HG02642 (cell line): ENCODE data around the gene ZNF445.
A peak's percentile ranks its signal among the peaks of the same experiment; 100 is the strongest.
"Not testable (repeated sequence)": the region's sequence is repeated elsewhere in the genome, so short reads cannot be mapped to it uniquely, and the experiment has no call there.

Source experiments
- ATAC-seq: cut with Tn5 transposase; IDR thresholded peaks from one replicate; pipeline ENCODE4 v1.9.1; 2021; ENCODE audit warnings: mild to moderate bottlenecking; ENCODE audit not compliant: unreplicated experiment, poor library complexity

ZNF445 gene

DNA sequence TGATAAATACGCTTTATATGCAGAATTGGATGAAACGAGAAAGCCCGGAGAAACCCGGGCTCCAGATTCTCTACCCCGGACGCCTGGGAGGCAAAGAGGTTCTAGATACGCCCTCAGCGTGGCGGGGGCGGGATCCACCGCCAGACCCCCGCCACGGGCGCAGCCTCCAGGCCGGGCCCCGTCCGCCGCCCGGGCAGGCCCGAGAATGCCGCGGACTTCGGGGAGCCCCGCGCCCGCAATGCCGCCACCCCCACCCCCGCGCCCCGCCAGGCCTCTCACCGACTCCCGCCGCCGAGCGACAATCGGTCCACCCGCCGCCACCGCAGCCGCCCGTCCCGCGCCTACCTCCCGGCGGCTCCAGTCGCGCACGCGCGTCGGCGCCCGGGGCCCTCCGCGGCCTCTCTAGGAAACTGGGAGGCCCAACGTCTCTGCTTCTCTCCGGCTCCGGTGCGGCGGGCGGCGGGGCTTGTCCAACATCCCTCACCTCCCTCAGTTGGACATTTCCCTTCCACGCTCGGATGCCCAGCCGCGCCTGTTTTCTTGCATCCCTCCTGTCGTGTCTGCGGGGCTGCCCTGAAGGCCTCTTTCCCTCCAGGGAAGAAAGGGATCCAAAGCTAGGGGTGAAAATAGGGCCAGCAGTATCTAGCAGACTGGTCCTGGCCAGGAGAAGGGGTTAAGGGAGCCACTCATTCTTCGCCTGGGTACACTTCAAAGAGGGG, at the start of gene ZNF445:
TSS of gene ZNF445 (minus strand) at position 359 of the 719 bp plus-strand sequence. CDS start 22,121 bp downstream, outside the sequence.
- ATAC-seq = peak; percentile 93

DNA sequence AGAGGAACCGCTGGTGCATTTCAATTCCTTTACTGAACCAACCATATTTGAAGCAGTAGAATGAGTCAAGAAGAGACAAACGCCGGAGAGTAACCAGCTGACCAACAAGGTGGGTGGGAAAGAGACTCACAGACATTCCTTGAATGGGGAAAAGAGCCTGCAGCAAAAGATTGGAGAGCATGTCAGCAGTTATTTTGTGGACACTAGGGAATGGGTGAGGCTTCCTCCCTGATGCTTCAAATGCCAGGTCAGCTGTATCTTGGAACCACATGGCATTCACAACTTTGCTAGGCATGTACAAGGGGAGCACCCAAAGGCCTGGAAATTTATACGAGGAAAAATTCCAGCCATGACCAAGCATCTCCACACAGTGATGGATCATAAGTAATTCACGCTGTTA, 47.6 kb upstream of the ZNF445 start:
- no peak for ATAC-seq

DNA sequence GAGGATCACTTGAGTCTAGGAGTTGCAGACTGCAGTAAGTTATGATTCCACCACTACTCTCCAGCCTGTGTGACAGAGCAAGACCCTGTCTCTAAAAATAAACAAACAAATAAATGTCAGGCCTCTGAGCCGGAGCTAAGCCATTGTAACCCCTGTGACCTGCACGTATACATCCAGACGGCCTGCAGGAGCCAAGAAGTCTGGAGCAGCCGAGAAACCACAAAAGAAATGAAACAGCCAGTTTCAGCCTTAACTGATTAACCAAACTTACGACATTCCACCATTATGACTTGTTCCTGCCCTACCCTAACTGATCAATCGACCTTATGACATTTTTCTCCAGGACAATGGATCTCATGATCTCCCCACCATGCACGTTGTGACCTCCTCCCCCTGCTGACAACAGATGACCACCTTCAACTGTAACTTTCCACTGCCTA, 45.0 kb upstream of the ZNF445 start:
- no peak for ATAC-seq

DNA sequence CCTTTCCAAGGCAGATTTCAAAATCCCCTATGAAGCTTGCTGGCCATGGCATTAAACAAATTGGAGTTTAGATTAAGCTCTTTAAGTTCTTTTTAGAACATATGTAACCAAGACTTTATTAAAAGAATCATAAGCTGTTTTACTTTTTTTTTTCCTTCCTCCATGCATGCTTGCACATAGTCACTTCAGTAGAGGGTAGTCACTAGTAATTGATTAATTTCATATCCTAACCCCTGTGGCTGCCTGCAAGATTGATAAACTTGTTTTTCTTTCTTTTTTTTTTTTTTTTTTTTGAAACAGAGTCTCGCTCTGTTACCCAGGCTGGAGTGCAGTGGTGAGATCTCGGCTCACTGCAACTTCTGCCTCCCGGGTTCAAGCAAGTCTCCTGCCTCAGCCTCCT, 44.3 kb upstream of the ZNF445 start:
- no peak for ATAC-seq

DNA sequence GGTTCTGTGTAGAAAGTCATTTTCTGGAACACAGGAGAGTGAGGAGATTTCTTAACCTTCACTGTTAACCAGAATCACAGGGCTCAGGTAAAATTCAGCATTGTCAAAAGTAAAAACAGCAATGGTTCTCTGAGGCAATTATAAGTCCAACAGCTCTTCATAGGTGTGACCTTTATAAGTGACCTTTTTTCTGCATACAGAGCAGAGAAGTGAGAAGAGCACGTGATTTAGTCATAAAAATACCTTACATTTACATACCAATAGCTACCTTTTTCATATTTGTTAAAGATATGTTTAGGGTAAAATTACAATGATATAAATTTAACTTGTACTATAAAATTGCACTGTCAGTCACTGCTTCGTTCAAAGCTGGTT, 41.3 kb upstream of the ZNF445 start:
- ATAC-seq = no peak

- no peak for ATAC-seq
These were observed 38.8 kb upstream of the ZNF445 start for GRCh38 chr3:44516230-44516629.

DNA sequence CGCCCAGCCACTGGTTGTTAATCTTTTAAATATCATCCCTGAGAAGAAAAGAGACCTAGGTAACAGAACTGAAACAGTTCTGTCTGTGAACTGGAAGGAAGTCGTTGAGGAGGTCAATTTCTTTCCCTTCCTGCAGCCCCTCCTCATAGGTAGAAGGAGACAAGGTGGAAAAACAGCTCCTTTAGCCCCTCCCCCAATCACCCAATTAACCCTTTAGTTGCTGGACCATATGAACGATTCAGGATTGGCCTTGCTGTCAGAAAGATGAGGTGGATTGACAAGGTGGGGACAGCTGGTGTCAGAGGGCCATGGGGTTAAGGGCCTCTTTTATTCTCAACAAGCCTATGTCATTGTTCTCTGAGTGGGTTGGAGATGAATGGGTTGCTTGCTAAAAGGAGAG, 36.0 kb upstream of the ZNF445 start:
- no peak for ATAC-seq

GRCh38 chr3:44511238-44511566, 33.7 kb upstream of the ZNF445 start:
- no peak for ATAC-seq

DNA sequence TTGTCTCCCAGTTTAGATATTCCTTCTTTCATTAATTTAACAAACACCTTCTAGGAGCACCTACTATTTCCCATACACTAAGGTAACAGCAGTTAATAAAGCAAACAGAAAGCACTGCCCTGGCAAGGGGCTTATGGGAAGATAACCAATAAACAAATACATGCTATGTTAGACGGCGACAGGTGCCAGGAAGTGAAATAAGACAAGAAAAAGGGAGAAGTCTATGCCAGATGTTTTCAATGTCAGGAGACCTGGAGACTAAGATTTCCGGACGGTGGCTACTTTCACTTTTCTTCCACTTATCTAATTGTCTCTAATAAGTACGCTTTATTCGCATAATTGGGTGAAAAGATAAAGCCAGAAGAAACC, 32.5 kb upstream of the ZNF445 start:
- ATAC-seq = peak; percentile 55

DNA sequence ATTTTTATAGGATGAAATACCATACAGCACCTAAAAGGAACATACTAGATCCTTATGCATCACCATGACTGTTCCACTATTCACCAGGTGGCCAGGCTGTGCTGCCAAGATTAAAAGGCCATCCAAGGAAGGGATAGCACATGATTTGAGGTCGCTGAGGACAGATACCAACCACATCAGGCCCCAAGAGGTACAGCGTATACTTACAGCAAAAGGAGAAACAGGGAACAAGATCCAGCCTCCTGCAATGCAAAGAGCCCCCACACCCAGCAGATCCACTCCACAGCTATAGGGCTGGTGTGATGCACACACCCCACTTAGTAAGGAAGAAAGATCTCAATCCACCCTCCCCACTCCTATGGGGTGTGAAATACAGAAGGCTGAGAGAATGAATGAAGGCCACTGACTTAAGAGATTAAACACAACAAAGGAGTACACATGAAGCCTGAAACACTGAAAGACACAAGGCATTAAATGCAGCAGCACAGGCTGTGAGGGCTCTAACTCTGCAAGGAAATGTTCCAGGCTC, 32.0 kb upstream of the ZNF445 start:
- ATAC-seq = no peak

GRCh38 chr3:44506961-44507360, 29.5 kb upstream of the ZNF445 start:
- ATAC-seq = no peak

- no peak for ATAC-seq
These were observed 29.1 kb upstream of the ZNF445 start for GRCh38 chr3:44506556-44506955.

DNA sequence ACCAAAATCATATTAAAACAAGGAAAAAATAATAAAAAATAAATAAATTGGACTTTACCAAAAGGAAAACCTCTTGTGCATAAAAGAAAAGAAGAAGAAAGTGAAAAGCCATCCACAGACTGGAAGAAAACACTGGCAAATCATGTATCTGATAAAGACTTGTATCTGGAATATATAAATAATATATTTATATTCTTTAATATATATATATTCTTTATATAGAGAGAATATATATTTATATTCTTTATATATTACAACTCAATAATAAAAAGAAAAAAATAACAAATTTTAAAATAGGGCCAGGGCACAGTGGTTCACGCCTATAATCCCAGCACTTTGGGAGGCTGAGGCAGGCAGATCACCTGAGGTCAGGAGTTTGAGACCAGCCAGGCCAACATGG, 27.1 kb upstream of the ZNF445 start:
- ATAC-seq = no peak

GRCh38 chr3:44503178-44503577, 25.7 kb upstream of the ZNF445 start:
- not testable (repeated sequence) for ATAC-seq

- no peak for ATAC-seq
These were observed 24.5 kb upstream of the ZNF445 start for GRCh38 chr3:44501971-44502370.

DNA sequence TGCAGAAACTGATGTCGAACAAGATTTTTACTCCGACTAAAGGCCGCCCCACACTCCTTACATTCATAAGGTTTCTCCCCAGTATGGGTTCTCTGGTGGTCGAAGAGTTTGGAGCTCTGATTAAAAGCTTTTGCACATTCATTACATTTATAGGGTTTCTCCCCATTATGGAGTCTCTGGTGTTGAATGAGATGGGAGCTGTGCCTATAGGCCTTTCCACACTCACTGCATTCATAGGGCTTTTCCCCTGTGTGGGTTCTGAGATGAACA, 22.4 kb upstream of the ZNF445 start:
- ATAC-seq = not testable (repeated sequence)

DNA sequence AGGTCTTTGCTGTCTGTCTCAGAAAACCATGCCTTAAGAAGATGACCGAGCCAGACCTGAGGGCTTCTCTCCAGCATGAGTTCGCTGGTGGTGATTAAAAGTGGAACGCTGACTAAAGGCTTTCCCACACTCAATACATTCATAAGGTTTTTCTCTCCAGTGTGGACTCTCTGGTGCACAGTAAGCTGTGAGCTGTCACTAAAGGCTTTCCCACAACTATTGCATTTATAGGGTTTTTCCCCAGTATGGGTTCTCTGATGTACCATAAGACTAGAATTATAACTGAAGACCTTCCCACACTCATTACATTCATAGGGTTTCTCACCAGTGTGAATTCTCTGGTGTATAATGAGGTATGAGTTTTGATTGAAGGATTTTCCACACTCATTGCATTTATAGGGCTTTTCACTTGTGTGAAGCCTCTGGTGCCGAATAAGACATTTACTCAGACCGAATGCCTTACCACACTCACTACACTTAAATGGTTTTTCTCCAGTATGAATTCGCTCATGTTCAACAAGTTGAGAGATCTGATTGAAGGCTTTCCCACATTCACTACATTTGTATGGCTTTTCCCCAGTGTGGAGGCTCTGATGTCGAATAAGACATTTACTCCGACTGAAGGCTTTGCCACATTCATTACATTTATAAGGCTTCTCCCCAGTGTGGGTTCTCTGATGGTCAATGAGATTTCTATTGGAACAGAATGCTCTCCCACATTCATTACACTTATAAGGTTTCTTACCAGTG, 21.9 kb upstream of the ZNF445 start:
- no peak for ATAC-seq

DNA sequence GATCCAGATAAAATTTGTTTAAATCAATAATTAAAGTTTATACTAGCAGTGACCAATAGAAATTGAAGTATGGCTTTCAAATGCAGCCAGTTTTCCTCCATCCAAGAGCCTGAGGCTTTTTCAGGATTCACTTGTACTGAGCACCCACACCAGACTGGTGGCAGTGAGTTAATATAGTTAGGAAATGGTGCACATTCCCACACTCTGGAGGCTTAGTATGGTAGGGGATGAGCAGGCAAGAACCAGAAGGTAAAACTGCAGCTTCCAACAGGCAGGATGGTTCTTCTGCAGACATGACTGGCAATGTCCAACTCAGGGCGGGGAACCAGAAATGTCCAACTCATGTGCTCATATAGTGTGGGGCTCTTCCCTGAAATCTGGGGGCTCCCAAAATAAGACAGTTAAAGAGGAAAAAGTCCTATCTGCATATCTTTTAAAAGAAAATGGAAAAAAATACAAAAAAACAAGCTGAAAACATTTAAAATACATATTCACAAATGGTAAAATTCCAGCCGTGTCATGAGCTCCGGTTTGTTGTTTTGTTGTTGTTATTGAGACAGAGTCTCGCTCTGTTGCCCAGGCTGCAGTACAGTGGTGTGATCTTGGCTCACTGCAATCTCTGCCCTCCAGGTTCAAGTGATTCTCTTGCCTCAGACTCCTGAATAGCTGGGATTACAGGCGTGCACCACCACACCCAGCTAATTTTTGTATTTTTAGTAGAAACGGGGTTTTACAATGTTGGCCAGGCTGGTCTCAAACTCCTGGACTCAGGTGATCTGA, 18.4 kb upstream of the ZNF445 start:
- ATAC-seq = no peak

- ATAC-seq = no peak
These were observed 15.0 kb upstream of the ZNF445 start for GRCh38 chr3:44492496-44492895.

DNA sequence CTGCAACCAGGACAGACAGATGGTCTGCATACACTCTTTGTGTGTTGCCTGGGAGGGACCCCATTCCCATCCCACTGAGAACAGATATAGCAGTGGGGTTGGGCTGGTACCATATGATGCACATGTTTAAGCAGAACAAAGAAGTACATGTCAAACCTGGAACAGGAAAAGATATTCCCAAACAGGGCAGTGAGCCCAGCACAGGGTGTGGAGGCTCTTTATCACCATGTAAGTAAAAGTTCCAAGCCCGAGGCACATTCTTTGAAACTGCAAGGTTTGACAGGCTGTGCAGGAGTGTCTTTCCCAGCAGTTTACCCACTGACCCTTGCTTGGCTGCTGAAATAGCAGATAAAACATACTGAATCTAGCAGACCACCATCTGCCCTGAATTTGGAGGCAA, 5.3 kb upstream of the ZNF445 start:
- no peak for ATAC-seq

DNA sequence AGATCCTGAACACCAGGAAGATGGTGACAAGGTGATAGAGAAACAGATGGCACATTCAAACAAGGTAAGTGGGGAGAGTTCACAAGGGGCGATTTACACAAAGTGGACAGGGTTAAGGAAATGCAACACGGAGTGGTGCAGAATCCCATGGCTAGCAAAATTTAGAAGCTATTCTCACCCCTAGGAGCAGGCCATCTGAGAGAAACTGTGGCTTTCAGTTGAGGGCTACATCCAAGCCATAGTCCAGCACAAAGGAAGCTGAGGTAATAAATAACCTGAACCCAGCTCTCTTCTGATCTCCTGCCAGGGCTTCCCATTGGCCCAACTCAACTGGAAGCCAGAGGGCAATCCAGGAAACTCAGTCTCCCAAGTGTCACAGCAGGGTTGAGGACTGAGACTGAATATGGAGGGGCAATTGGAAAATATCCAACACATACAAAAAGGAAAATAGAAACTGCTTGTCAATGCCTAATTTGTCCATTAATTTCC, 1.2 kb upstream of the ZNF445 start:
- ATAC-seq = no peak
